Keratinocyte (primary cell): ENCODE data around the gene THRB. TPM values are rescaled to one million over a fixed set of nuclear protein-coding genes. Genes with fewer than 3 reads are reported as not detected.

Experiments used
- DNase-seq: peaks from one replicate; pipeline ENCODE4 v3.0.0-alpha.2; 2011; ENCODE audit warnings: low read depth, missing footprints, low spot score
- FAIRE-seq: peaks from 2 replicates; lab custom pipeline; 2011; peaks lifted over from hg19 to GRCh38; lab: Jason Lieb, UNC
- H2AFZ ChIP-seq: 2 replicates; pipeline ENCODE4 v1.6.0; 2012; ENCODE audit warnings: low read length, control low read depth, inconsistent platforms; ENCODE audit not compliant: control insufficient read depth
- H3K27ac ChIP-seq: 2 replicates; pipeline ENCODE4 v1.5.1; 2011; ENCODE audit warnings: low read length; ENCODE audit not compliant: control insufficient read depth, insufficient read depth
- H3K27me3 ChIP-seq: 3 replicates; pipeline ENCODE4 v1.6.0; 2011; ENCODE audit warnings: low read length; ENCODE audit not compliant: control insufficient read depth, insufficient read depth; ENCODE audit errors: extremely low read depth
- H3K36me3 ChIP-seq, 2 experiments: 2 replicates in 1 of 2; 3 replicates in 1 of 2; pipeline ENCODE4 v1.5.1; 2011; ENCODE audit warnings: low read length in 2 of 2, mild to moderate bottlenecking in 1 of 2; ENCODE audit not compliant: control insufficient read depth in 2 of 2, insufficient read depth in 2 of 2; ENCODE audit errors: extremely low read depth in 1 of 2
- H3K4me1 ChIP-seq: 3 replicates; pipeline ENCODE4 v1.5.1; 2011; ENCODE audit warnings: low read length; ENCODE audit not compliant: control insufficient read depth, insufficient read depth; ENCODE audit errors: extremely low read depth
- H3K4me2 ChIP-seq: 3 replicates; pipeline ENCODE4 v1.6.0; 2011; ENCODE audit warnings: low read depth, low read length; ENCODE audit not compliant: control insufficient read depth, insufficient read depth; ENCODE audit errors: extremely low read depth
- H3K4me3 ChIP-seq, 3 experiments: fragments of 200-600 bp in 1 of 3; sonication (generic) in 1 of 3; 2 replicates in 2 of 3; 3 replicates in 1 of 3; pipeline ENCODE4 v1.5.1; 2011 to 2016; ENCODE audit warnings: low read length in 3 of 3, mild to moderate bottlenecking in 3 of 3, control low read depth in 2 of 3, inconsistent platforms in 1 of 3, low read depth in 1 of 3, mixed read lengths in 1 of 3, mixed run types in 1 of 3, moderate library complexity in 1 of 3; ENCODE audit not compliant: control insufficient read depth in 2 of 3, insufficient read depth in 2 of 3; ENCODE audit errors: extremely low read depth in 1 of 3
- H3K79me2 ChIP-seq: 2 replicates; pipeline ENCODE4 v1.6.0; 2012; ENCODE audit warnings: low read length; ENCODE audit not compliant: control insufficient read depth, insufficient read depth
- H3K9ac ChIP-seq: 3 replicates; pipeline ENCODE4 v1.6.0; 2011; ENCODE audit warnings: low read length; ENCODE audit not compliant: control insufficient read depth, insufficient read depth; ENCODE audit errors: extremely low read depth
- H3K9me1 ChIP-seq: 3 replicates; pipeline ENCODE4 v1.6.0; 2011; ENCODE audit warnings: low read length; ENCODE audit not compliant: control insufficient read depth, insufficient read depth; ENCODE audit errors: extremely low read depth
- H3K9me3 ChIP-seq: 2 replicates; pipeline ENCODE4 v1.5.1; 2012; ENCODE audit warnings: low read depth, low read length; ENCODE audit not compliant: control insufficient read depth
- H4K20me1 ChIP-seq: 3 replicates; pipeline ENCODE4 v1.6.0; 2011; ENCODE audit warnings: low read length; ENCODE audit not compliant: control insufficient read depth, insufficient read depth; ENCODE audit errors: extremely low read depth
- EZH2 ChIP-seq: IDR thresholded peaks from one replicate; pipeline ENCODE4 v1.6.1; 2012; ENCODE audit warnings: inconsistent platforms, mild to moderate bottlenecking, low read length, moderate library complexity
- dilution Hi-C: fragments of 300-500 bp; cut with MboI; formaldehyde crosslinking; loops from one replicate; pipeline ENCODE4 v1.7.0; 2020; ENCODE audit warnings: low sequenced_read_pairs; ENCODE audit not compliant: extremely low pct_ligation_motif_present
- polyA plus RNA-seq, 5 experiments: library from polyadenylated mRNA; depleted of rRNA in 3 of 5; stranded (reverse) in 3 of 5; stranded (forward) in 1 of 5; unstranded in 1 of 5; fragments of >200 nt; gene quantifications; 1 replicate in 1 of 5; 2 replicates in 3 of 5; 3 replicates in 1 of 5; pipeline versions ENCODE4 v1.2.1 to v1.2.3, GENCODE V29; 2011 to 2012; ENCODE audit warnings: missing spikeins in 2 of 5, low read depth in 1 of 5, low replicate concordance in 1 of 5
- TF ChIP-seq, protein P1 (sequence below), 3 experiments: IDR thresholded peaks in 1 of 3; conservative IDR thresholded peaks in 1 of 3; optimal IDR thresholded peaks in 1 of 3; 2 replicates in 2 of 3; 3 replicates in 1 of 3; pipeline versions ENCODE3 to v1.5.1; 2011; ENCODE audit warnings: low read length in 3 of 3, mild to moderate bottlenecking in 3 of 3, moderate library complexity in 2 of 3, control low read depth in 1 of 3, inconsistent platforms in 1 of 3; ENCODE audit not compliant: insufficient read depth in 2 of 3; ENCODE audit errors: extremely low read depth in 1 of 3

The THRB gene
- polyA plus RNA-seq, 1 donor (not counting 4 experiments of a cell fraction or from before 2014, with no cell fraction given) = 2.6 TPM

DNA sequence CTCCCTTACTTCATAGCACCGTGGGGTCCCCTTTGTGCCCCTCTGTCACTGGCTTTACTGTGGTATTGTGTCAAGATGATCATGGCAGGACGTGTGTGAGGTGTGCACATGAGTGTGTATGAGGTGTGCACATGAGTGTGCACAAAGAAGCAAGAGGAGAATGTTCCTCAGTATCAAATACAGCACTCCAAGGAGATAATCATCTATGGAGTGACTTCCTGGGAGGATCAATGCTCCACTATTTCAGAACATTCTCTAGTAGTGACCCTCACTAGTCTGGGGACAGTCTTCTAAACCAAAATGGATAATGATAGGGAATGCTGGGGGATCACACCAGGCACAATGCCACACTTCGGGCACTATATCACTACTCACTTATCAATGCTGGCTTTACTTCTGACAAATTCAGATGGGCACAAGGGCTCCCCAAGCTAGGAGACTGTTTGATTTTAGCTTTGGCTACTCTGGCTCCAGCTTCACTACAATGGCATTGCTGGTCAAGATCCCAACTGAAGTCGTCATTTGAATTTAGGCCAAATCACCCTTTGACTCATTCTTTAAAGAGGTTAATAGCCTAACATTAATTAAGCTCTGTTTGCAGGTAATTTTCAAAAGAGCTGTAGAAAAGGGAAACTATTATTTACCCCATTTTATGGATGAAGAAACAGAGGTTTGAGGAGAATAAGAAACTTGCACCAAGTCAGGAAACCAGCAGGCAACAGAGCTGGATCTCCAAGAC lies 124.1 kb downstream of the THRB start:
- H3K9ac ChIP-seq = no peak overlapping the region
- H3K79me2 ChIP-seq = no peaks in the 10 kb centered on the region
- dilution Hi-C loops = no loop called here
- no peaks in the 10 kb centered on the region for H4K20me1 ChIP-seq
- H2AFZ ChIP-seq = no peak overlapping the region
- H3K9me3 ChIP-seq = no peaks in the 10 kb centered on the region
- TF ChIP-seq, protein P1, sequence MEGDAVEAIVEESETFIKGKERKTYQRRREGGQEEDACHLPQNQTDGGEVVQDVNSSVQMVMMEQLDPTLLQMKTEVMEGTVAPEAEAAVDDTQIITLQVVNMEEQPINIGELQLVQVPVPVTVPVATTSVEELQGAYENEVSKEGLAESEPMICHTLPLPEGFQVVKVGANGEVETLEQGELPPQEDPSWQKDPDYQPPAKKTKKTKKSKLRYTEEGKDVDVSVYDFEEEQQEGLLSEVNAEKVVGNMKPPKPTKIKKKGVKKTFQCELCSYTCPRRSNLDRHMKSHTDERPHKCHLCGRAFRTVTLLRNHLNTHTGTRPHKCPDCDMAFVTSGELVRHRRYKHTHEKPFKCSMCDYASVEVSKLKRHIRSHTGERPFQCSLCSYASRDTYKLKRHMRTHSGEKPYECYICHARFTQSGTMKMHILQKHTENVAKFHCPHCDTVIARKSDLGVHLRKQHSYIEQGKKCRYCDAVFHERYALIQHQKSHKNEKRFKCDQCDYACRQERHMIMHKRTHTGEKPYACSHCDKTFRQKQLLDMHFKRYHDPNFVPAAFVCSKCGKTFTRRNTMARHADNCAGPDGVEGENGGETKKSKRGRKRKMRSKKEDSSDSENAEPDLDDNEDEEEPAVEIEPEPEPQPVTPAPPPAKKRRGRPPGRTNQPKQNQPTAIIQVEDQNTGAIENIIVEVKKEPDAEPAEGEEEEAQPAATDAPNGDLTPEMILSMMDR (optimal IDR thresholded peaks at IDR 0.05 in 1 of 3, IDR thresholded peaks at IDR 0.05 in 1 of 3, conservative IDR thresholded peaks at IDR 0.05 in 1 of 3; ENCODE audit: extremely low read depth in 1 of 3, insufficient read depth in 2 of 3, low read length in 3 of 3) = no peak
- TF ChIP-seq EZH2 = no peak
- DNase-seq (no peak), FAIRE-seq (no peak)
- H3K4me1 ChIP-seq = peaks cover under 1% of the 10 kb centered on the region
- no peaks in the 10 kb centered on the region for H3K27me3 ChIP-seq
- H3K4me3 ChIP-seq = no peak overlapping the region
- no peaks in the 10 kb centered on the region for H3K9me1 ChIP-seq
- H3K27ac ChIP-seq = no peak overlapping the region
- no peaks in the 10 kb centered on the region for H3K36me3 ChIP-seq
- no peak overlapping the region for H3K4me2 ChIP-seq

DNA sequence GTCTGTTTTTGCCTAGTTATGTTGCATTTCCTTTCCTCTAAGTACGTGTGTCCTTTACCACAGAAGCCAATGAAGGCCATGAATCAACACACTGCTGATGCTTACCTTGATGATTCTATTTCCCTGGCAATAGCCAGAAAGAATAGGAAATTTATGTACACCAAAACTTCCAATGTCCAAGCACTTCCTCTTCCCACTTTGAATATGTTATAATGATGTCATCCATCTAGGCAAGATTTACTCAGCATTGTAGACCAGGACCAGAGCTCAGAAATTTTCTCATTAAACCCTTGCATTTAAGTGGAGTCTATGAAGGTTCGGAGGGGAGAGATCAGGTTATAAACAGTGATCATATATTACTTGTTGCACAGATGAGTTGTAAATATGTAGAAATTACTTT lies 126.0 kb downstream of the THRB start:
- DNase-seq (no peak), FAIRE-seq (no peak)
- no peaks in the 10 kb centered on the region for H4K20me1 ChIP-seq
- no peak for TF ChIP-seq EZH2
- TF ChIP-seq, protein P1 (optimal IDR thresholded peaks at IDR 0.05 in 1 of 3, IDR thresholded peaks at IDR 0.05 in 1 of 3, conservative IDR thresholded peaks at IDR 0.05 in 1 of 3; ENCODE audit: extremely low read depth in 1 of 3, insufficient read depth in 2 of 3, low read length in 3 of 3) = no peak
- dilution Hi-C loops = no loop called here
- no peaks in the 10 kb centered on the region for H3K27me3 ChIP-seq
- no peak overlapping the region for H3K9ac ChIP-seq
- no peak overlapping the region for H2AFZ ChIP-seq
- no peaks in the 10 kb centered on the region for H3K9me3 ChIP-seq
- H3K36me3 ChIP-seq = no peaks in the 10 kb centered on the region
- no peak overlapping the region for H3K27ac ChIP-seq
- H3K9me1 ChIP-seq = no peaks in the 10 kb centered on the region
- H3K4me1 ChIP-seq = peaks cover 12% of the 10 kb centered on the region
- H3K4me3 ChIP-seq = no peak overlapping the region
- no peak overlapping the region for H3K4me2 ChIP-seq
- H3K79me2 ChIP-seq = no peaks in the 10 kb centered on the region
